ENCODE results near the gene NCS1.

The NCS1 gene

GRCh38 chr9:130138791-130139190 lies 33.4 kb upstream of the NCS1 start:
- Histone ChIP-seq H3K9me3 (ENCODE audit: insufficient read depth, low read length) (no peaks in the 10 kb centered on the region), H3K79me2 (ENCODE audit: low read length) (no peaks in the 10 kb centered on the region), H3K27me3 (ENCODE audit: low read depth, low read length) (peaks cover 3% of the 10 kb centered on the region; the same call in 1 of the 2 replicates), H3K36me3 (replicated peaks; ENCODE audit: low read depth, low read length) (no peaks in the 10 kb centered on the region), H3K4me3 (ENCODE audit: low read length) (no peak overlapping the region), H2AFZ (ENCODE audit: low read depth, low read length) (no peak overlapping the region), H3K4me2 (ENCODE audit: low read length) (no peak overlapping the region), H3K27ac (ENCODE audit: low read length) (no peak overlapping the region), H3K4me1 (ENCODE audit: low read length) (no peaks in the 10 kb centered on the region), H3K9ac (ENCODE audit: low read length) (no peak overlapping the region), H4K20me1 (ENCODE audit: insufficient read depth, low read length) (no peaks in the 10 kb centered on the region)
- TF ChIP-seq EZH2phosphoT487 (IDR thresholded peaks at IDR 0.05; ENCODE audit: low read depth) = no peak
- TF ChIP-seq CTCF (IDR thresholded peaks at IDR 0.05; ENCODE audit: low read depth, low read length) = no peak

GRCh38 chr9:130139251-130139650 lies 33.0 kb upstream of the NCS1 start:
- TF ChIP-seq CTCF (IDR thresholded peaks at IDR 0.05; ENCODE audit: low read depth, low read length) (no peak), EZH2phosphoT487 (IDR thresholded peaks at IDR 0.05; ENCODE audit: low read depth) (no peak)
- peaks cover 3% of the 10 kb centered on the region; the same call in 1 of the 2 replicates for H3K27me3 ChIP-seq (ENCODE audit: low read depth, low read length)
- no peaks in the 10 kb centered on the region for H3K79me2 ChIP-seq (ENCODE audit: low read length)
- no peaks in the 10 kb centered on the region for H4K20me1 ChIP-seq (ENCODE audit: insufficient read depth, low read length)
- no peak overlapping the region for H3K4me3 ChIP-seq (ENCODE audit: low read length)
- H3K27ac ChIP-seq (ENCODE audit: low read length) = no peak overlapping the region
- H3K4me2 ChIP-seq (ENCODE audit: low read length) = no peak overlapping the region
- no peak overlapping the region for H3K9ac ChIP-seq (ENCODE audit: low read length)
- H3K9me3 ChIP-seq (ENCODE audit: insufficient read depth, low read length) = no peaks in the 10 kb centered on the region
- no peaks in the 10 kb centered on the region for H3K36me3 ChIP-seq (replicated peaks; ENCODE audit: low read depth, low read length)
- no peak overlapping the region for H2AFZ ChIP-seq (ENCODE audit: low read depth, low read length)
- no peaks in the 10 kb centered on the region for H3K4me1 ChIP-seq (ENCODE audit: low read length)

- H3K4me1 ChIP-seq (ENCODE audit: low read length) = no peaks in the 10 kb centered on the region
- H3K9ac ChIP-seq (ENCODE audit: low read length) = no peak overlapping the region
- no peak overlapping the region for H3K4me3 ChIP-seq (ENCODE audit: low read length)
- H3K36me3 ChIP-seq (replicated peaks; ENCODE audit: low read depth, low read length) = no peaks in the 10 kb centered on the region
- peaks cover 8% of the 10 kb centered on the region for H3K27me3 ChIP-seq (ENCODE audit: low read depth, low read length)
- TF ChIP-seq CTCF (IDR thresholded peaks at IDR 0.05; ENCODE audit: low read depth, low read length) (no peak), EZH2phosphoT487 (IDR thresholded peaks at IDR 0.05; ENCODE audit: low read depth) (no peak)
- no peak overlapping the region for H3K4me2 ChIP-seq (ENCODE audit: low read length)
- H3K27ac ChIP-seq (ENCODE audit: low read length) = no peak overlapping the region
- H3K79me2 ChIP-seq (ENCODE audit: low read length) = no peaks in the 10 kb centered on the region
- H4K20me1 ChIP-seq (ENCODE audit: insufficient read depth, low read length) = no peaks in the 10 kb centered on the region
- H2AFZ ChIP-seq (ENCODE audit: low read depth, low read length) = no peak overlapping the region
- H3K9me3 ChIP-seq (ENCODE audit: insufficient read depth, low read length) = no peaks in the 10 kb centered on the region
These were observed 31.5 kb upstream of the NCS1 start for GRCh38 chr9:130140706-130141105.

GRCh38 chr9:130142056-130142455 lies 30.1 kb upstream of the NCS1 start:
- H3K9ac ChIP-seq (ENCODE audit: low read length) = no peak overlapping the region
- TF ChIP-seq EZH2phosphoT487 (IDR thresholded peaks at IDR 0.05; ENCODE audit: low read depth) = no peak
- no peak for TF ChIP-seq CTCF (IDR thresholded peaks at IDR 0.05; ENCODE audit: low read depth, low read length)
- H2AFZ ChIP-seq (ENCODE audit: low read depth, low read length) = no peak overlapping the region
- no peaks in the 10 kb centered on the region for H3K9me3 ChIP-seq (ENCODE audit: insufficient read depth, low read length)
- no peak overlapping the region for H3K27ac ChIP-seq (ENCODE audit: low read length)
- H3K4me3 ChIP-seq (ENCODE audit: low read length) = no peak overlapping the region
- H3K27me3 ChIP-seq (ENCODE audit: low read depth, low read length) = peaks cover 14% of the 10 kb centered on the region
- no peaks in the 10 kb centered on the region for H3K4me1 ChIP-seq (ENCODE audit: low read length)
- no peaks in the 10 kb centered on the region for H3K36me3 ChIP-seq (replicated peaks; ENCODE audit: low read depth, low read length)
- H3K79me2 ChIP-seq (ENCODE audit: low read length) = no peaks in the 10 kb centered on the region
- H4K20me1 ChIP-seq (ENCODE audit: insufficient read depth, low read length) = no peaks in the 10 kb centered on the region
- H3K4me2 ChIP-seq (ENCODE audit: low read length) = no peak overlapping the region
